Measurements from ENCODE around the gene SLC25A30. TPM values are rescaled to one million over a fixed set of nuclear protein-coding genes. Genes with fewer than 3 reads are reported as not detected.

The SLC25A30 gene
- total RNA-seq, 1 donor from 2014 or later: 5.7 TPM

GRCh38 chr13:45362939-45363338 is 55.2 kb downstream of the SLC25A30 start:
- no peaks in the 10 kb centered on the region for H3K27me3 Mint-ChIP-seq
- peaks cover 32% of the 10 kb centered on the region for H3K36me3 Mint-ChIP-seq (ENCODE audit: insufficient read depth)
- no peak for TF ChIP-seq CTCF (IDR thresholded peaks at IDR 0.05; ENCODE audit: unreplicated experiment)
- no peak overlapping the region for H3K4me3 Mint-ChIP-seq (ENCODE audit: low read depth)
- no peak for DNase-seq (ENCODE audit: low spot score, unreplicated experiment)
- no peaks in the 10 kb centered on the region for H3K4me1 Mint-ChIP-seq (ENCODE audit: low read depth)
- H3K27ac Mint-ChIP-seq: no peak overlapping the region
- peaks cover 9% of the 10 kb centered on the region for H3K9me3 Mint-ChIP-seq (ENCODE audit: low read depth)

- no peaks in the 10 kb centered on the region for H3K4me1 Mint-ChIP-seq (ENCODE audit: low read depth)
- H3K4me3 Mint-ChIP-seq (ENCODE audit: low read depth): no peak overlapping the region
- DNase-seq (ENCODE audit: low spot score, unreplicated experiment): no peak
- peaks cover 9% of the 10 kb centered on the region for H3K9me3 Mint-ChIP-seq (ENCODE audit: low read depth)
- TF ChIP-seq CTCF (IDR thresholded peaks at IDR 0.05; ENCODE audit: unreplicated experiment): no peak
- H3K27me3 Mint-ChIP-seq: no peaks in the 10 kb centered on the region
- H3K27ac Mint-ChIP-seq: no peak overlapping the region
- peaks cover 38% of the 10 kb centered on the region for H3K36me3 Mint-ChIP-seq (ENCODE audit: insufficient read depth)
Observed at GRCh38 chr13:45361596-45362206, 56.5 kb downstream of the SLC25A30 start.

GRCh38 chr13:45356966-45357672 is 61.1 kb downstream of the SLC25A30 start:
- H3K4me3 Mint-ChIP-seq (ENCODE audit: low read depth): no peak overlapping the region
- peaks cover 25% of the 10 kb centered on the region for H3K36me3 Mint-ChIP-seq (ENCODE audit: insufficient read depth)
- no peak overlapping the region for H3K27ac Mint-ChIP-seq
- no peaks in the 10 kb centered on the region for H3K27me3 Mint-ChIP-seq
- no peaks in the 10 kb centered on the region for H3K4me1 Mint-ChIP-seq (ENCODE audit: low read depth)
- no peak for DNase-seq (ENCODE audit: low spot score, unreplicated experiment)
- no peaks in the 10 kb centered on the region for H3K9me3 Mint-ChIP-seq (ENCODE audit: low read depth)
- TF ChIP-seq CTCF (IDR thresholded peaks at IDR 0.05; ENCODE audit: unreplicated experiment): no peak

- no peaks in the 10 kb centered on the region for H3K27me3 Mint-ChIP-seq
- H3K27ac Mint-ChIP-seq: no peak overlapping the region
- H3K4me1 Mint-ChIP-seq (ENCODE audit: low read depth): no peaks in the 10 kb centered on the region
- no peak overlapping the region for H3K4me3 Mint-ChIP-seq (ENCODE audit: low read depth)
- DNase-seq (ENCODE audit: low spot score, unreplicated experiment): no peak
- peaks cover 20% of the 10 kb centered on the region for H3K36me3 Mint-ChIP-seq (ENCODE audit: insufficient read depth)
- TF ChIP-seq CTCF (IDR thresholded peaks at IDR 0.05; ENCODE audit: unreplicated experiment): no peak
- no peaks in the 10 kb centered on the region for H3K9me3 Mint-ChIP-seq (ENCODE audit: low read depth)
Observed at GRCh38 chr13:45353895-45354294, 64.3 kb downstream of the SLC25A30 start.

- Mint-ChIP-seq H3K36me3 (ENCODE audit: insufficient read depth) (peaks cover 15% of the 10 kb centered on the region), H3K4me1 (ENCODE audit: low read depth) (no peaks in the 10 kb centered on the region), H3K9me3 (ENCODE audit: low read depth) (no peaks in the 10 kb centered on the region), H3K27me3 (no peaks in the 10 kb centered on the region), H3K27ac (no peak overlapping the region), H3K4me3 (ENCODE audit: low read depth) (no peak overlapping the region)
- TF ChIP-seq CTCF (IDR thresholded peaks at IDR 0.05; ENCODE audit: unreplicated experiment): no peak
- no peak for DNase-seq (ENCODE audit: low spot score, unreplicated experiment)
Observed at GRCh38 chr13:45352031-45352430, 66.1 kb downstream of the SLC25A30 start.
